ENCODE measurements around the gene PPIAL4G. TPM values are rescaled to one million over a fixed set of nuclear protein-coding genes. Genes with fewer than 3 reads are reported as not detected.
"Not testable (repeated sequence)": the region's sequence is repeated elsewhere in the genome, so short reads cannot be mapped to it uniquely, and the experiment has no call there.

PPIAL4G gene
- under 1 TPM; 0.24 to 0.36 TPM for total RNA-seq

DNA sequence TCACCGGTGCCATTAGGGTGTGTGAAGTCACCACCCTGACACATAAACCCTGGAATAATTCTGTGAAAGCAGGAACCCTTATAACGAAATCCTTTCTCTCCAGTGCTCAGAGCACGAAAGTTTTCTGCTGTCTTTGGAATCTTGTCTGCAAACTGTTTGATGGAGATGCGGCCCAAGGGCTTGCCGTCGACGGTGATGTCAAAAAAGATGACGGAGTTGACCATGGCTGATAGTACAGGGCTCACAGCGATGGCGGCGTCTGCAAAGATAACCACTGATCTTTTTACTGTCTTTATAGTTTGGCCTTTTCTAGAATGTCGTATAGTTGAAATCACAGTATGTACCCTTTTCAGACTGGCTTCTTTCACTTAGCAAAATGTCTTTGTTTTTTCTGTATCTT, at the start of gene PPIAL4G:
Gene PPIAL4G, minus strand, starts transcription at position 274 of the 400 bp plus-strand sequence. Its CDS starts 50 bp downstream, at position 224.
- H3K9me3 Mint-ChIP-seq; H3K4me3 Mint-ChIP-seq; DNase-seq (ENCODE audit: low spot score); ATAC-seq; H3K27me3 Mint-ChIP-seq; H3K27ac Mint-ChIP-seq; H3K36me3 Mint-ChIP-seq; H3K4me1 Mint-ChIP-seq (ENCODE audit: low read depth in 2 of 2): not testable (repeated sequence)

DNA sequence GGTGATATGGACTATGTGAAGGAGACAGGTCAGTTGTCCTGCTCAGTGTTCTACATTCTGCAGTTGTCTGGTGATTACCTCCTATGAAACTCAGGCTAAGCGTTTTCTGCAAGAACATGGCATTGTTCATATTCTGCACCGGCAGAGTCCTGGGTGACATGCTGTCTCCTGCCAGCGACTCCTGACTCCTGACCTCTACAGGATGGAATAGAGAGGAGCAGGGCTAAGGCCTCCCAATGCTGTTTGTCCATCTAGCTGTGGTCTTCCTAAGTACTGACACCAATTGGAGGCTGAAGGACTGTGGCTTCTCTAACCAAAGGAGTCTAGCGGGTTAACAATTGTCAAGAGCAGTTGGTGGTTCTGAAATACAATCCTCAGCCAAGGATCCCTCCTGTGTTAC, 49.1 kb upstream of the PPIAL4G start:
- not testable (repeated sequence) for H3K9me3 Mint-ChIP-seq; H3K27ac Mint-ChIP-seq; H3K4me3 Mint-ChIP-seq; H3K27me3 Mint-ChIP-seq; ATAC-seq; H3K4me1 Mint-ChIP-seq (ENCODE audit: low read depth in 2 of 2); DNase-seq (ENCODE audit: low spot score); H3K36me3 Mint-ChIP-seq

DNA sequence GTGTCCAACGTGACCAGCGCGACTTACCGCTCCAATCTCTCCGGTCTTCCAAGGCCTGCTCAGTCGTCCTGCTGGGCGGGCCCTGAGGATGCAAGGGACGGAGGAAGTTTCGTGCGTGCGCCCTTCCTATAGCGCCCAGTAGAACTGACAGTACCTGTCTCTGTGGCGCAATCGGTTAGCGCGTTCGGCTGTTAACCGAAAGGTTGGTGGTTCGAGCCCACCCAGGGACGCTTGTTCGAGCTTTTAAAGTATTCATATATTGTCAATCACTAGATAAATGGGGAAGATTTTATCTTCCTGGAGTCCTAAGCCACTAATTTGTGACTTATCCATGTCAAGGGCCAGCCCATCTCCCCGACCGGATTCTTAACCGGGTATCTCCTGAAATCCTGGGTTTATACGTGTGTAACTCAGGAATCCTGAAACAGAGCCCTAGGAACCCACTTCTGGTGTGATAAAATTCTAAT, 46.0 kb upstream of the PPIAL4G start:
- Mint-ChIP-seq H3K4me3 (peak overlapping the region; percentile 73), H3K27ac (peak overlapping the region; percentile 62 to 77)
- H3K9me3 Mint-ChIP-seq; ATAC-seq; H3K4me1 Mint-ChIP-seq (ENCODE audit: low read depth in 2 of 2); H3K27me3 Mint-ChIP-seq; H3K36me3 Mint-ChIP-seq: not testable (repeated sequence)
- peak; percentile 55 for DNase-seq (ENCODE audit: low spot score)

DNA sequence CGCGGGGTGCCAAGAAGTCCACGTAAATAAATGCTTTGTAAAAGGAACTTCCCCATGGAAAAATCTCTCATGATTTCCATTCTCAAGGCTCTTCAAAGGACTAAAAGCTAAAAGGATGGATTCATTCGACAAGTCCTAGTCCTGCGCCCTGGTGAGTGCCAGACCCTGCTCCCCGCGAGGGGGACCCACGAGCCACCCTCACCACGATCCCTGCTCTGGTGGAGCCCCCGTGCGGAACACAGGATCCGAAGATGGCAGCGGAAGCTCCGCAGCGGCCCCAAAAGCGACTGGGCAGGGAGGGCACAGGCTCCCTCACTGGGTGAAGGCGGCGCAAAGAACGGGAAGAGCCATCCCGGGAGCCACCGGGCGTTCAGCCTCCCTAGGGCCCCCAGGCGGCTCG, 45.5 kb upstream of the PPIAL4G start:
- peak; percentile 56 for DNase-seq (ENCODE audit: low spot score)
- not testable (repeated sequence) for ATAC-seq; H3K4me3 Mint-ChIP-seq; H3K27me3 Mint-ChIP-seq; H3K4me1 Mint-ChIP-seq (ENCODE audit: low read depth in 2 of 2); H3K36me3 Mint-ChIP-seq; H3K9me3 Mint-ChIP-seq
- peak overlapping the region in 1 of 2 donors; percentile 62 for H3K27ac Mint-ChIP-seq

DNA sequence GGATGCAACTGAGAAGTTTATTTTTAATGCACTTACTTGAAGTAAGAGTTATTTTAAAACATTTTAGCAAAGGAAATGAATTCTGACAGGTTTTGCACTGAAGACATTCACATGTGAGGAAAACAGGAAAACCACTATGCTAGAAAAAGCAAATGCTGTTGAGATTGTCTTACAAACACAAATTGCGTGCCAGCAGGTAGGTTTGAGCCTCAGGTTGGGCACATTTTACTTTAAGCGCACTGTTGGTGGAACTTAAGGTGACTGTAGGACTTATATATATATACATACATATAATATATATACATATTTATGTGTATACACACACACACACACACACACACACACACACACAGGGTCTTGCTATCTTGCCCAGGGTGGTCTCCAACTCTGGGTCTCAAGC, 43.5 kb upstream of the PPIAL4G start:
- DNase-seq (ENCODE audit: low spot score); H3K9me3 Mint-ChIP-seq; H3K27ac Mint-ChIP-seq; H3K27me3 Mint-ChIP-seq; ATAC-seq; H3K4me3 Mint-ChIP-seq; H3K36me3 Mint-ChIP-seq: not testable (repeated sequence)
- peaks cover 10 to 11% of the 10 kb centered on the region in 2 donors for H3K4me1 Mint-ChIP-seq (ENCODE audit: low read depth in 2 of 2)

DNA sequence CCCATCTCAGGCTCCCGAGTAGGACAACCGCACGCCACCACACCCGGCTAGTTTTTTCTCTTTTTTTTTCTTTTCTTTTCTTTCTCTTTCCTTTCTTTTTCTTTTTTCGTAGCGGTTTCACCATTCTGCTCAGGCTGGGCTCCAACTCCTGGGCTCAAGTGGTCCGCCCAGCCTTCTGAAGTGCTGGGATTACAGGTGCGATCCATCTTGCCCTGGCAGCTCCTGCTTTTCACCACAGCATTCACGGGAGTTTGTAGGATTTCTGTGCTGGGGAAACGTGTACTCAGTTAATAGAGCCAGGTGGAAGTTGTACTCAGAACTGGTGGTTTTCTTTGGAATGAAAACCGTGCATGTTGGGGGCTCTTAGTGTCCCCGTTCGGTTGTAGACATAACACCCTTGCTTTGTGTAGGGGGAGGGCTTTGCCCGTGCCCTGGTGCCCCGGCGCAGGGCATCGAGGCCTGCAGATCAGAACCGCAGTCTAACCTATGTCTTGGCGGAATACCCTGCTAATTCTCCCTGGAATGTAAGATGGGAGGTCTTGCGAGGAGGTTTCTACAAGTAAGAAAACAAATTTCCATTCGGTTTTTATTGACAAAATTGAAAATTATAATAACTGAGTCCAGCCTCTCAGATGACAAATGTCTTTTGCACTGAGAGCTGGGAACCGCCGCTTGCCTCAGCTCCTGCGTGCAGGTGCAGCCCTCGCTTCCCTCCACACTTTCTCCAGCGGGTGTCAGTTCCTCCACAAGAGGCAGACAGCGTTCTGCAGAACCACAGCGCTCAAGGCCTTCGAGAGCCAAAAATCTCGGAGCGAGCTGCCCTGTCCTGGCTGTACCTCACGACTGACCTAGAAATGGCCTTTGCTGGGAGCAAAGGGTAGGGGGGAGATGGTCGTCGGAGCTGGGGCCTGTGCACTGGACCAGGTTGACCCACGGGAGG, 40.4 kb upstream of the PPIAL4G start:
- peaks cover 10 to 11% of the 10 kb centered on the region in 2 donors for H3K4me1 Mint-ChIP-seq (ENCODE audit: low read depth in 2 of 2)
- H3K9me3 Mint-ChIP-seq; DNase-seq (ENCODE audit: low spot score); H3K27me3 Mint-ChIP-seq; H3K36me3 Mint-ChIP-seq: not testable (repeated sequence)
- ATAC-seq, result peak; percentile 61 to 77
- H3K4me3 Mint-ChIP-seq, result peak overlapping the region; percentile 87
- H3K27ac Mint-ChIP-seq, result peak overlapping the region; percentile 97 to 99

DNA sequence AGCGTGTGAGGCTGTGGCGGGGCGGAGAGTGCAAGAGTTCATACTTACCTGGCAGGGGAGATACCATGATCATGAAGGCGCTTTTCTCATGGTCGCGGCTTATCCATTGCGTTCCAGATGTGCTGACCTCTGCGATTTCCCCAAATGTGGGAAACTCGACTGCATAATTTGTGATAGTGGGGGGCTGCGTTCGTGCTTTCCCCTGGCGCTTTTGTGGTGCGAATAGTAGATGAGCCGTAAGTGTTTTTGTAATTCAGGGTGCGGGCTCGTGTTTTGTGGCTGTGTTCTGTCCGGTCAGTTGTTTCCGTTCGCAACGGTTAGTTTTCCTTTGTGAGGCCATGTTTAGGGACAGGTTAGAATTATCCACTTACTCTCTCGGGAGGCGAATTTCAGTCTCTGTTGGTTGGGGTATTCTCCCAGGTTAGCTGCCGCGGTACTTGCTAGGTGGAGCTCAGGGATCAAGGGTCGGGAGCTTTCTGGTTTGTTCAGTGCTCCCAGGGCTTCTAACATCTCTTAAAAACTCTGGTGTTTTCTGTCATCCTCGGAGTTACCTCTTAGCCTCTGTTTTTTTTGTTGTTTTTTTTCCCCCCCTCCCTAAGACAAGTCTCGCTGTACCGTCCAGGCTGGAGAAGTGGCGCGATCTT, 39.6 kb upstream of the PPIAL4G start:
- Mint-ChIP-seq H3K27ac (peak overlapping the region; percentile 97 to 99), H3K4me1 (ENCODE audit: low read depth in 2 of 2) (peaks cover 10 to 13% of the 10 kb centered on the region in 2 donors), H3K4me3 (peak overlapping the region; percentile 87)
- peak; percentile 94 for DNase-seq (ENCODE audit: low spot score)
- H3K27me3 Mint-ChIP-seq, H3K9me3 Mint-ChIP-seq, H3K36me3 Mint-ChIP-seq: not testable (repeated sequence)
- ATAC-seq, result peak; percentile 87 to 90

DNA sequence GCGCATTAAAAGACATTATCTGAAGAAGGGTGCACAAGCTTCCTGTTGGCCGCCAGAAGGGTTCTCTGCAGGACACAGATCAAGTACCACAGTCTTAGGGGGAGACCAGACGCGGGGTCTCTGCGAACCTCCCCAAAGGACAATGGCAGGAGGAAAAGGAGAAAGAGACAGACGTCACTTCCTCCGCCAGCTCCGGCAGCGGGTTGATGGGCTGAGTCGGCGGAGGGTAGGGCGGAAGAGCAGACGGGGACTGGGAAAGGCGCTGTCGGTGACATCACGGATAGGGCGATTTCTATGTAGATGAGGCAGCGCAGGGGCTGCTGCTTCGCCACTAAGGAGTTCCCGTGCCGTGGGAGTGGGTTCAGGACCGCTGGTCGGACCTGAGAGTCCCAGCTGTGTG, 39.0 kb upstream of the PPIAL4G start:
- Mint-ChIP-seq H3K27ac (peak overlapping the region; percentile 97 to 99), H3K4me3 (peak overlapping the region; percentile 87), H3K4me1 (ENCODE audit: low read depth in 2 of 2) (peaks cover 10 to 15% of the 10 kb centered on the region in 2 donors)
- not testable (repeated sequence) for H3K36me3 Mint-ChIP-seq, H3K27me3 Mint-ChIP-seq, H3K9me3 Mint-ChIP-seq
- DNase-seq (ENCODE audit: low spot score), result peak; percentile 92
- ATAC-seq, result peak; percentile 29 to 41

DNA sequence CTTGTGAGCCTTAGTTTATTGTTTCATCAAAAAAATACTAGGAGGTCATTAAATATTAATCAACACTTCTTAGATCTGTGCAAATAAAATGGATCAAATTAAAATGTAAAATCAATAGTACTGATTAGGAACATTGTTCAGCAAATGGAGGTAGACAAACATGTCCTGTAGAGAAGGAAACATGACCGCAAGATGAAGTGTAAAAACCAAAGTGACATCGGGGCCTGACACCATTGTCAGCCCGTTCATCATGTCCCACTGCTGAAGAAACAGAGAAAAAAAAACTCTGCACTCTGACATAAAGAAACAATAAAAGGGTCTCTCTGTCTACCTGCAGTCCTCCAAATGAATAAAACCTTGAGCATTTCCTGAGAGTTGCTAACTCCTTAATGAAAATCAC, 31.2 kb upstream of the PPIAL4G start:
- not testable (repeated sequence) for H3K27me3 Mint-ChIP-seq; H3K36me3 Mint-ChIP-seq; ATAC-seq; DNase-seq (ENCODE audit: low spot score); H3K9me3 Mint-ChIP-seq
- peak overlapping the region in 1 of 2 donors; percentile 33 for H3K27ac Mint-ChIP-seq
- H3K4me1 Mint-ChIP-seq (ENCODE audit: low read depth in 2 of 2), result peaks cover 17 to 24% of the 10 kb centered on the region in 2 donors
- H3K4me3 Mint-ChIP-seq, result peak overlapping the region; percentile 36

DNA sequence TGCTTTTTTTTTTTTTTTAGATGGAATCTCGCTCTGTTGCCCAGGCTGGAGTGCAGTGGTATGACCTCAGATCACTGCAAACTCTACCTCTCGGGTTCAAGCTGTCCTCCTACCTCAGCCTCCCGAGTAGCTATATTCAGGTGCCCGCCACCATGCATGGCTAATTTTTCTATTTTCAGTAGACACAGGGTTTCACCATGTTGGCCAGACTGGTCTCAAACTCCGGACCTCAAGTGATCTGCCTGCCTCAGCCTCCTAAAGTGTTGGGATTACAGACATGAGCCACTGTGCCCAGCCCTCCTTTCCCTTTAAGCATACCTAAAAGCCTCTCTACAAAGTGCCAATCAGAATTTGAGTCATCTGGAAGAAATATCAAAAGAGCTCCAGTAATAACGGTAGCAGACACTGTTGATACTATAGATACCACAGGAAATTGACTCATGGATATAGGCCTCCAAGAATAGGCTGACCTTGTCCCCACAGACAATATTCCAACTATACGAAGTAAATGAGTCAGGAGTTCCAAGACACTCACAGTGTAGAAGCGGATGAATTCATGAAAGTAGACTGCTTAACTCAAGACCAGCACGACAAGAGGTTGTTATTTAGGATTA, 29.6 kb upstream of the PPIAL4G start:
- peak in 1 of 2 donors; percentile 74 for ATAC-seq
- not testable (repeated sequence) for H3K9me3 Mint-ChIP-seq; H3K36me3 Mint-ChIP-seq; H3K27me3 Mint-ChIP-seq; H3K27ac Mint-ChIP-seq; DNase-seq (ENCODE audit: low spot score)
- Mint-ChIP-seq H3K4me3 (peak overlapping the region; percentile 58), H3K4me1 (ENCODE audit: low read depth in 2 of 2) (peaks cover 17 to 21% of the 10 kb centered on the region in 2 donors)

DNA sequence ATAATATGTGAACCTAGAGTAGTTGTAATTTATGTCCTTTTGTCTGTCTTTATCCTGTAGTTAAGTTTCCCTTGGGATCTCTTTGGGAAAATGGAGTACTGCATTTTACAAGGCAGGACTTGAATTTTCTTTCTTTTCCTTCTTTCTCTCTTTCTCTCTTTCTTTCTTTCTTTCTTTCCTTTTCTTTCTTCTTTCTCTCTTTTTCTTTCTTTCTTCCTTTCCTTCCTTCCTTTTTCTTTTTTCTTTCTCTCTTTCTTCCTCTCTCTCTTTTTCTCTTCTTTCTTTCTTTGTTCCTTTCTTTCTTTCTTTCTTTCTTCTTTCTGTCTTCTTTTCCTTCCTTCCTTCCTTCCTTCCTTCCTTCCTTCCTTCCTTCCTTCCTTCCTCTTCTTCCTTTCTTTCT, 10.8 kb upstream of the PPIAL4G start:
- H3K27me3 Mint-ChIP-seq; H3K36me3 Mint-ChIP-seq; ATAC-seq; DNase-seq (ENCODE audit: low spot score); H3K9me3 Mint-ChIP-seq; H3K4me1 Mint-ChIP-seq (ENCODE audit: low read depth in 2 of 2); H3K4me3 Mint-ChIP-seq: not testable (repeated sequence)
- H3K27ac Mint-ChIP-seq, result peak overlapping the region in 1 of 2 donors; percentile 16

DNA sequence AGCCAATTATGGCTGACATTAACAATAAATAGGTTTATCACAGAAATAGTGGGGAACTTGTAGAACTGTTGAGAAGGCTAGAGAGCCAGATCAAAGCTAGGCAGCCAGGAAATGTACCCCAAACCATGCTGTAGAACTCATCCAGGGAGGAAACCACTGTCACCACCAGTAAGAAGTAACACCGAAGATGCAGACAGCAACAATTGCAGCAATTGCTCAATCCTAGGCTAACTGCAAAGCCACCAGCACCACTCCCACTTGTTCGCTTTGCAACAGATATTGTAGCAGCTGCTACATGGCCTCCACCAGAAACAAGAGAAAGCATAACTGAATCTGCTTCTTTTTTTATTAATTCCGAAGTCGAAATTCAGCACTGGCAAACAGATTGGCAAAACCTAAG, 2.0 kb downstream of the PPIAL4G start:
- peak overlapping the region; percentile 47 for H3K4me3 Mint-ChIP-seq
- ATAC-seq, H3K27ac Mint-ChIP-seq: not testable (repeated sequence)

DNA sequence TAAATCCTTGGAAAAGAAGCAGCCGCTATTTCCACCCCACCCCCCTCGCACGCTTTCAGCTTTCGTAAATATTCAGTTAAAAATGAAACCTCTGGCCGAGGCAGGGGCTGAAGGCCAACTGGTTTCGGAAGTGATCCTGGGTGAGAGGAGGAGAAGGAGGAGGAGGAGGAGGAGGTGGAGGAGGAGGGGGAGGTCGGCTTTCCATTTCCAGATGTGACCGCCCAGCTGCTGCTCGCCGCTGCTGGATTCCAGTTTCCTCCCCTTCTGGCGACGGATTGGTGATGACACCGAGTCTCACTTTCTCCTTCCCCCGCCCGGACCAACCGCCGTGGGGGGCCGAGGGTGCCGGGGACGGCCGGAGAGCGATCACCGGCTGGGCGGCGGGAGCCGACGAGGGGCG, 23.4 kb downstream of the PPIAL4G start:
- H3K36me3 Mint-ChIP-seq; ATAC-seq; H3K9me3 Mint-ChIP-seq; H3K4me1 Mint-ChIP-seq (ENCODE audit: low read depth in 2 of 2); H3K27me3 Mint-ChIP-seq; DNase-seq (ENCODE audit: low spot score); H3K4me3 Mint-ChIP-seq: not testable (repeated sequence)
- peak overlapping the region in 1 of 2 donors; percentile 14 for H3K27ac Mint-ChIP-seq

More for the DNA sequence above, 2.0 kb downstream of the PPIAL4G start:
- not testable (repeated sequence) for H3K4me1 Mint-ChIP-seq (ENCODE audit: low read depth in 2 of 2); H3K9me3 Mint-ChIP-seq; H3K36me3 Mint-ChIP-seq; H3K27me3 Mint-ChIP-seq
- DNase-seq (ENCODE audit: low spot score), result peak; percentile 77

Data from natural killer cell treated with Interleukin-12 subunit alpha and Interleukin-12 subunit beta and Interleukin-15 and Interleukin-18, amount 100 ng/mL, for 72 hours (primary cell).